Tibial artery (tissue), 4 donors: ENCODE data around the gene ZNF44.

Experiments used
- DNase-seq, 2 donors: peaks; one replicate each; pipeline ENCODE4 v3.0.0-alpha.2; 2019
- H3K27ac ChIP-seq, 2 donors: fragments of 200-600 bp; sonication (generic) in 1 of 2; 1 replicate in 1 of 2; 2 replicates in 1 of 2; pipeline ENCODE4 v1.5.1; 2018 to 2019; ENCODE audit warnings: mild to moderate bottlenecking in 1 of 2
- H3K27me3 ChIP-seq, 2 donors: fragments of 200-600 bp; sonication (generic) in 1 of 2; one replicate each; pipeline versions ENCODE4 v1.5.1 to v1.6.0; 2016 to 2019
- H3K36me3 ChIP-seq, 3 donors: fragments of 200-600 bp; sonication (generic) in 2 of 3; one replicate each; pipeline ENCODE4 v1.5.1; 2016 to 2019; ENCODE audit warnings: mild to moderate bottlenecking in 2 of 3
- H3K4me1 ChIP-seq, 4 donors: fragments of 200-600 bp; sonication (generic) in 2 of 4; 1 replicate in 3 of 4; 2 replicates in 1 of 4; pipeline ENCODE4 v1.5.1; 2016 to 2019
- H3K4me3 ChIP-seq, 2 donors: fragments of 200-600 bp; sonication (generic) in 1 of 2; 1 replicate in 1 of 2; 2 replicates in 1 of 2; pipeline ENCODE4 v1.5.1; 2018 to 2019; ENCODE audit warnings: mild to moderate bottlenecking in 2 of 2
- H3K9me3 ChIP-seq, 3 donors: fragments of 200-600 bp; sonication (generic) in 1 of 3; one replicate each; pipeline ENCODE4 v1.5.1; 2016 to 2019
- CTCF ChIP-seq, 2 experiments: fragments of 200-600 bp in 1 of 2; fragments of 450-650 bp in 1 of 2; IDR thresholded peaks; one replicate each; pipeline ENCODE4 v1.5.1; 2017 to 2019; ENCODE audit warnings: antibody characterized with exemption in 2 of 2, mild to moderate bottlenecking in 1 of 2, moderate library complexity in 1 of 2
- intact Hi-C: fragments of 100-400 bp; cut with DNase I; formaldehyde crosslinking; loops from one replicate; pipeline ENCODE4 v1.15.0; 2023; ENCODE audit warnings: low total_unique reads

ZNF44 gene

GRCh38 chr19:12294249-12295158 lies at the start of gene ZNF44:
TSS of gene ZNF44 (minus strand) at chr19:12294883. CDS start at chr19:12294694, 189 bp downstream.
- H3K4me3 ChIP-seq: peak within 1 kb of the TSS; percentile 96 to 97
- DNase-seq: peak; percentile 99
- H3K27ac ChIP-seq: peak within 1 kb of the TSS; percentile 95 to 96
- intact Hi-C loops: loop anchor here (10.0 kb wide), 1 partner anchor 130 kb away; the partner anchor contains the start of gene ZNF136
- no peaks in the 10 kb centered on the region for H3K27me3 ChIP-seq
- TF ChIP-seq CTCF (IDR thresholded peaks at IDR 0.05): no peak
- peaks cover 0 to 35% (median 19%) of the 10 kb centered on the region in 4 donors for H3K4me1 ChIP-seq
- no peaks in the 10 kb centered on the region for H3K36me3 ChIP-seq
- H3K9me3 ChIP-seq: no peaks in the 10 kb centered on the region

GRCh38 chr19:12333162-12334159 lies 38.8 kb upstream of the ZNF44 start, which contains the start of gene ZNF563:
TSS of gene ZNF563 (minus strand) at chr19:12333633. CDS start at chr19:12333482, 151 bp downstream.
- peak within 1 kb of the TSS; percentile 74 to 88 for H3K4me3 ChIP-seq
- intact Hi-C loops: loop anchor here (1.0 kb wide), 1 partner anchor 32 kb away; the partner anchor contains the start of gene ZNF442
- DNase-seq: peak; percentile 99
- H3K4me1 ChIP-seq: peaks cover 0 to 11% (median 4%) of the 10 kb centered on the region in 4 donors
- H3K9me3 ChIP-seq: no peaks in the 10 kb centered on the region
- TF ChIP-seq CTCF (IDR thresholded peaks at IDR 0.05): no peak
- no peaks in the 10 kb centered on the region for H3K27me3 ChIP-seq
- no peaks in the 10 kb centered on the region for H3K36me3 ChIP-seq
- peak within 1 kb of the TSS; percentile 91 to 96 for H3K27ac ChIP-seq

- Histone ChIP-seq H3K4me3 (no peak overlapping the region), H3K36me3 (no peaks in the 10 kb centered on the region), H3K9me3 (no peaks in the 10 kb centered on the region), H3K4me1 (peaks cover 0 to 11% (median 4%) of the 10 kb centered on the region in 4 donors), H3K27ac (peak overlapping the region in 1 of 2 donors; percentile 96), H3K27me3 (no peaks in the 10 kb centered on the region)
- no peak for DNase-seq
- no peak for TF ChIP-seq CTCF (IDR thresholded peaks at IDR 0.05)
- intact Hi-C loops: no loop called here
These were observed 36.7 kb upstream of the ZNF44 start for GRCh38 chr19:12331211-12331941.

- no peak for DNase-seq
- Histone ChIP-seq H3K27ac (no peak overlapping the region), H3K4me1 (peaks cover 0 to 11% (median 4%) of the 10 kb centered on the region in 4 donors), H3K9me3 (no peaks in the 10 kb centered on the region), H3K4me3 (no peak overlapping the region), H3K27me3 (no peaks in the 10 kb centered on the region), H3K36me3 (no peaks in the 10 kb centered on the region)
- TF ChIP-seq CTCF (IDR thresholded peaks at IDR 0.05): no peak
- intact Hi-C loops: no loop called here
These were observed 35.7 kb upstream of the ZNF44 start for GRCh38 chr19:12330340-12330739.

GRCh38 chr19:12325690-12326089 lies 31.0 kb upstream of the ZNF44 start:
- Histone ChIP-seq H3K27me3 (no peaks in the 10 kb centered on the region), H3K4me3 (no peak overlapping the region), H3K36me3 (peaks cover 20 to 28% (median 22%) of the 10 kb centered on the region in 3 donors), H3K9me3 (no peaks in the 10 kb centered on the region), H3K4me1 (no peaks in the 10 kb centered on the region), H3K27ac (no peak overlapping the region)
- TF ChIP-seq CTCF (IDR thresholded peaks at IDR 0.05): no peak
- intact Hi-C loops: no loop called here
- no peak for DNase-seq
